COLO668 (cell line): ENCODE data around the gene ZNF12.
"Not testable (repeated sequence)": the region's sequence is repeated elsewhere in the genome, so short reads cannot be mapped to it uniquely, and the experiment has no call there.

ENCODE experiments used
- DNase-seq: peaks from one replicate; lab custom pipeline; 2025; ENCODE audit not compliant: unreplicated experiment; lab: John Stamatoyannopoulos, UW

ZNF12 gene

DNA sequence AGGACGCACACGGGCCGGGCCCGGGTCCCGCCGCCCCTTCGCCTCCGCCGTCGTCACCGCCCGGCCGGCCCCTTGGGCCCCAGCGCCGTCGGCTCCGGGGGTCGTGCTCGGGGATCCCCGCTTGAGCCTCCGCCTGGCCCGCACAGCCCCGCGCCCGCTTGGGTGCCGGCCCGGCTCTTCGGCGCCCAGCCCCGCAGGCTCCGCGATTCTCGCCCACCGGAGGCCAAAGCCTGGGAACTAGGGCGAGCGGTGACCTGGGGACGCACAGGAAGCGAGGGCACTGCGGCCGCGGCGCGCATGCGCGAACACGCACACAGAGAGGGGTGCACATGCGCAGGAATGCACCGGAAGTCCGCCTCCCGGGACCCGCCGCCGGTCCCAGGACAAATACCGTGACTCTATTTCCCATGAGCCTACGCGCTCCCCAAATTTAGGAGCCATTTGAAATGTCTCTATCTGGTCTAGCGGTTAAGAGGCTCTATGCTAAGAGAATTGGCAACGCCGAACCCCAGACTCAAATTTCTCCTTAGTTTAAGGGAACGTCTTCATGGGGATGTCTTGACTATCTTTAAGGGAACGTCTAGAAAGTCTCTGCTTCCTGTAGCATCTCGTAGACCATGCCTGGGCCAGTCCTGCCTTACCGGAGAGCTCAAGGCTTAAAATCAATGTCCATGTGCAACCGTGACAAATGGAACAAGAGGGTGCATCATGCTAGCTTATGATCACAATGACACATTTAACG is at the start of gene ZNF12:
Gene ZNF12 (minus strand): TSS at position 282 of the 742 bp plus-strand sequence. CDS start 1,774 bp downstream, outside the sequence.
- DNase-seq = peak; percentile 98

DNA sequence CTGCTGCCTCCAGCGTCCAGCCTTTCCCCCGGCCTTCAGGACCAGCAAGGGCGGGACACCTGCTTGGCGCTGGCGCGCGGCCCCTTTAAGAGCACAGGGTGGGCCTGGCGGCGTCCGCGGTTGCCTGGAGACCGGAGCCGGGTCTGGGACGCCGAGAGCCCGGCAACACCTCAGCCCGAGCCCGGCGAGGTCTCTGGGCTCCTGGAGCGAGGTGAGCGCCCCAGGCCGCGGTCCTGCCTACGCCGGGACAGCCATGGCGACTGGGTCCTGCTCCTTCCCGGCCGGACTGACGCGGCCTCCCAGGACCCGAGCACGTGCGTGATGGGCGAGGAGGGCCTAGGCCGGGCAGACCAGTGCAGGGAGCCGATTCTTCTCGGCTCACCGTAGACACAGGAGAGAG is 47.2 kb upstream of the ZNF12 start, which contains the start of gene RSPH10B2:
Gene RSPH10B2 (plus strand): TSS at position 140 of the 400 bp plus-strand sequence. CDS start 3,575 bp downstream, outside the sequence.
- DNase-seq = not testable (repeated sequence)

GRCh38 chr7:6750173-6750572 is 43.4 kb upstream of the ZNF12 start:
- not testable (repeated sequence) for DNase-seq

GRCh38 chr7:6749335-6749734 is 42.6 kb upstream of the ZNF12 start:
- not testable (repeated sequence) for DNase-seq

DNA sequence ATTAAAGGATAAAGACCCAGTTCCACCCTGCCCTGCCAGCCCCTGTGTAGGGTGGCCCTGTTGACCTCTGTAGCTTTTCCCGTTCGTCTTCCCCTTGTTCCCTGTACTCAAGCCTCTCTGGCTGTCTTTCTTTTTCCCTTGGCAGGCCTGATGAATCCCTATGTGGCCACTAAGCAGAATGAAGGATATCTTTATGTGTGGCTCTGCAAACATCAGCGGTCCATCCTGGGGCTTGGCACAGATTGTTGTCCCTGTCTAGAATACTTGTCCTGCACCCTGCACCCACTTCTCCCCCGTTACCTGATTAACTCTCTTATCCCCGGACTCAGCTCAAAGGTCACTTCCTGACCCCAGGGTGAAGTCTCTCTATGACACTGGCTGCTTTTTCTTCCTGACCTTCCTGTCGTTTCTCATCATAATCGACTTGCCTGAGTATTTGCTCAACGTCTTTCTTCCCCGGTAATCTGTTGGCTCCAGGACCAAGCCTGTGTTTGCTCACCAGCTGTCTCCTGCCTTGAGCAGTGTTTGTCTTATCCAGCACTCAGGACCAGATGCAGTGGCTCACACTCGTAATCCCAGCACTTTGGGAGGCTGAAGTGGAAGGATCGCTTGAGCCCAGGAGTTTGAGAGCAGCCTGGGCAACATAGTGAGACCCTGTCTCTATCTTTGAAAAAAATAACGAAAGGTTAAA is 37.8 kb upstream of the ZNF12 start:
- DNase-seq = not testable (repeated sequence)

DNA sequence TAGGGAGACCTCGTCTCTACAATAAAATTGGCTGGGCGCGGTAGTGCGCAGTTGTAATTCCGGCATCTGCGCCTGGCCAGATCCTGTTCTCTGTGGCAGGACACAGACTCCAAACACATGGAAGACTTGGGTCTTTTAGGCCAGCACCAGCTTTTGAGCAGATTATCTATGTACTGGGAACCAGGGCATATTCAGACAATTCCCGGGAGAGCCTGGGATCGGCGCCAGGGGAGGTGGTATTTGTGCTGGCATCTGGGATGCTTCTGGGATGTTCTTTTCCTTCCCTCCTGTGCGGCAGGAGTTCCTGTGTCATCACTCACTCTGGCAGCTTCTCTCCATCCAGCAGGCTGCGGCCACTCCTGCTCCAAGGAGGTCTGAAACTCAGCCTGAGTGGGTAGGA is 31.7 kb upstream of the ZNF12 start:
- DNase-seq = not testable (repeated sequence)

DNA sequence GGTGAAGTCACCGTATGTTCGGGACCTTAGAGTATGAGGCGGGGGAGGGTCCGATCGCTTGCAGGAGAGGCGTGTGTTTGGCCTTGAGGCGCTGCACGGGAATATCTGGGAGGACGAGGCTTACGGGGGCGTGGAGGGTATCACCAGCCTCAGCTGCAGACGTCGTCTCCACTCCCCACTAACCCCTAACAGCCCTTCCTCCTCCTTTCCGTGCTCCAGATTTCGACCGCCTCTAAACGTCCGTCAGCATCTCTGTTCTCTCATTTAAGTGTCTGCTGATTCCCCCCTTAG is 23.5 kb upstream of the ZNF12 start:
- DNase-seq = no peak

DNA sequence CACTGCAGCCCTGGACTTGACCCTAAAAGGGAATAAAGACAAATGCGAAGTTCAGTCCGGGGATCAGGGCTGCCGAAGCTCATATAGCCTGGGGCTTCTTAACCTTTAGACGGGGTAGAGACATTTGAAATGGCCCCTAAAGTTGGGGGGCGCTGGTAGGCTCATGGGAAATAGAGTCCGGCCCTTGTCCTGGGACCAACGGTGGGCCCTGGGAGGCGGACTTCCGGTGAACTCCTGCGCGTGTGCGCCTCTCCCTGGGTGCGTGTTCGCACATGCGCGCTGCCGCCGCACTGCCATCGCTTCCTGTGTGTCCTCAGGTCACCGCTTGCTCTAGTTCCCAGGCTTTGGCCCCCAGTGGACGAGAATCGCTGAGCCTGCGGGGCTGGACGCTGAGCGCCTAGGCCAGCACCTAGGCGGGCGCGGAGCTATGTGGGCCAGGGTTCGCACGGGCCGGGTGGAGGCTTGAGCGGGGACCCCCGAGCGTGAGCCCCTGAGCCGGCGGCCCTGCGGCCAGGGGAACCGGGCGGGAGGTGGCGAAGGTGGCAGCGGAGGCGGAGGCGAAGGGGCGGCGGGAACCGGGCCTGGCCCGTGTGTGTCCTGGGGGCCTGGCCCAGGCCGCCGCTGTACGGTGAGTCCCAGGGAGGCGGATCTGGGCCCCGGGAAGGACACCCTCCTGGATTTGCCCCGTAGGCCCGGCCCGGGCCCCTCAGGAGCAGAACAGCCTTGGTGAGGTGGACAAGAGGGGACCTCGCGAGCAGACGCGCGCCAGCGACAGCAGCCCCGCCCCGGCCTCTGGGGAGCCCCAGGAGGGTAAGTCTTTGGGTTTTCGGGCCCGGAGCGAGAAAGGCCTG is 23.0 kb upstream of the ZNF12 start:
- peak; percentile 96 for DNase-seq

DNA sequence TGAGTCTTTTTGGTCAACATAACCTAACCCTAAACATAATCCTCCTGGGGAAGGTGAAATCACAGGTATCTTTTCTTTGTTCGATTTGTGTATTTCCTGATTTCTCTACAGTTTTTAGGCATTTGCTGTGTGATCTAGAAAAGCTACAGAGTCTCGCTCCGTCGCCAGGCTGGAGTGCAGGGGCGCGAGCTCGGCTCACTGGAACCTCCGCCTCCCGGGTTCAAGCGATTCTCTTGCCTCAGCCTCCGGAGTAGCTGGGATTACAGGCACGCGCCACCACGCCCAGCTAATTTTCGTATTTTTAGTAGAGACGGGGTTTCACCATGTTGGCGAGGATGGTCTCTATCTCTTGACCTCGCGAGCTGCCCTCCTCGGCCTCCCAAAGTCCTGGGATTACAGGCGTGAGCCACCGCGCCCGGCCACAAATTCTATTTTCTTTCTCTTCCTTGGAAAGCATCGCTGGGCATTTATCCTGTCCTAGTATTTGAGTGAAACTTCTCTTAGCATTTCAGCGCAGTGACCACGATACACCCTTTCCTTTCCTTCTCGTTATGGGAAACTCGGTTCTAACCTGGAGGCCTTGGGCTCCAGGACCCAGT is 22.2 kb upstream of the ZNF12 start:
- not testable (repeated sequence) for DNase-seq

GRCh38 chr7:6727663-6728062 is 20.9 kb upstream of the ZNF12 start:
- DNase-seq = no peak

DNA sequence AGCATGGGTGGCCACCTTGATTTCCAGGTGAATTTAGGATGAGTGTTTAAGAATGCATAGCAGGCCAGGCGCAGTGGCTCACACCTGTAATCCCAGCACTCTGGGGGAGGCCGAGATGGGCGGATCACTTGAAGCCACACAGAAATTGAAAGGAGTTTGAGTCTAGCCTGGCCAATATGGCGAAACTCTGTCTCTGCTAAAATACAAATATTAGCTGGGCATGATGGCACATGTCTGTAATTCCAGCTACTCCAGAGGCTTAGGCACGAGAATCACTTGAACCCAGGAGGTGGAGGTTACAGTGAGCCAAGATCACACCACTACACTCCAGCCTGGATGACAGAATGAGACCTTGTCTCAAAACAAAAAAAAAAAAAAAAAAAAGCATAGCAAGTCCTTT is 19.6 kb upstream of the ZNF12 start:
- not testable (repeated sequence) for DNase-seq

GRCh38 chr7:6725003-6725402 is 18.3 kb upstream of the ZNF12 start:
- no peak for DNase-seq

DNA sequence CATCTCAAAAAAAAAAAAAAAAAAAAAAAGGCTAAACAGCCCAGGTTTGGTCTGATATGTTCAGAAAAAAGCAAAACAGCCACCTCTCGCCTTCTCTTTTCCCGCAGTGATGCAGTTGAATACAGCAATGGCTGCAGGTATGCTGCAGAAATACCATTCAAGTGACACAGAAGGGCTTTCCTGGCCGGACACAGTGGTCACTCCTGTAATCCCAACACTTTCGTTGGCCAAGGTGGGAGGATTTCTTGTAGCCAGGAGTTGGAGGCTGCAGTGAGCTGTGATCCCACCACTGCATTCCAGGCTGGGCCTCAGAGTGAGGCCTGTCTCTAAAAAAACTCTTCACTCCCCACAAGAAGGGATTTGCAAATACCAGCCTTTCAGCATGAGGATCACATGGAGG is 17.6 kb upstream of the ZNF12 start:
- not testable (repeated sequence) for DNase-seq

- DNase-seq = no peak
Measured at GRCh38 chr7:6718124-6718523, 11.4 kb upstream of the ZNF12 start.

DNA sequence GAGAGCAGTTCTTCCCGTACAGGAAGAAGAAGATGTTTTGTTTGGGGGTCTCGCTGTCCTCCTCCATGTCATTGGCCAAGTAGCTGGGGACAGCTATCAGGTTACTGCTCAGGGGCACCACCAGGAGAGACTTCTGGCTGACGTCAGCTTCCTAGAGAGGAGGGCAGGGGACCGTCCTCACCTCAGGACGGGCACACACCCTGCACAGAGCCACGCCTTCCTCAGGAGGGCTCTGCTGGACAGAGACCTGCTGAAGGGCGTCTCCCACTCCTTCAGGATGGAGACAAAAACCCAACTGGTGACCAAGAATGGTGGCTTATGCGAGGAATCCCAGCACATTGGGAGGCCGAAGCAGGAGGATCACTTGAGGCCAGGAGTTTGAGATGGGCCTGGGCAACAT is 9.2 kb upstream of the ZNF12 start:
- DNase-seq = not testable (repeated sequence)

GRCh38 chr7:6714360-6714759 is 7.6 kb upstream of the ZNF12 start:
- no peak for DNase-seq

- DNase-seq = no peak
Measured at GRCh38 chr7:6709808-6710207, 3.1 kb upstream of the ZNF12 start.

GRCh38 chr7:6708304-6708703 is 1.6 kb upstream of the ZNF12 start:
- no peak for DNase-seq

DNA sequence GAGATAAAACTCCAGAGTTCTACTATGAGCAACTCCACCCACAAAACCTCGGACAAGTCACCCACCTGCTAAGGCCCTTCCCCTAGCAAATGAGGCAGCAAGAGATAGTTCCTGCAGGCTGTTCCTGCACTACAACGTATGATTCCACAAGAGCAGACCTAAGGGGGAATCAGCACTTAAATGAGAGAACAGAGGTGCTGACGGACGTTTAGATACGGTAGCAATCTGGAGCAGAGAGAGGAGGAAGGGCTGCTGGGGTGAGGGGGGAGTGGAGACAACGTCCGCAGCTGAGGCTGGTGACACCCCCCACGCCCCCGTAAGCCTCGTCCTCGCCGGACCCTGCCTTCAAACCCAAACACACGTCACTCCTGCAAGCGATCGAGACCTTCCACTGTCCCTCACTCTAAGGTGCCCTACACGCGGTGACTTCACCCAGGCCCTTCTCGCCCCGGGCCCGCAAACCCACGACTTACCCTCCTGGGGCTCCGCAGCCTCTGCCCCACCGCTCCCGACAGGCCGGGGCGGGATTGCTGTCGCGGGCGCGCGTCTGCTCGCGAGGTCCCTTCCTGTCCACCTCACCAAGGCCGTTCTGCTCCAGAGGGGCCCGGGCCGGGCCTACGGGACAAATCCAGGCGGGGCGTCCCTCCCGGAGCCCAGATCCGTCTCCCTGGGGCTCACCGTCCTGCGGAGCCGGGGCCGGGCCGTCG is 635 bp downstream of the ZNF12 start:
- DNase-seq = peak; percentile 64

DNA sequence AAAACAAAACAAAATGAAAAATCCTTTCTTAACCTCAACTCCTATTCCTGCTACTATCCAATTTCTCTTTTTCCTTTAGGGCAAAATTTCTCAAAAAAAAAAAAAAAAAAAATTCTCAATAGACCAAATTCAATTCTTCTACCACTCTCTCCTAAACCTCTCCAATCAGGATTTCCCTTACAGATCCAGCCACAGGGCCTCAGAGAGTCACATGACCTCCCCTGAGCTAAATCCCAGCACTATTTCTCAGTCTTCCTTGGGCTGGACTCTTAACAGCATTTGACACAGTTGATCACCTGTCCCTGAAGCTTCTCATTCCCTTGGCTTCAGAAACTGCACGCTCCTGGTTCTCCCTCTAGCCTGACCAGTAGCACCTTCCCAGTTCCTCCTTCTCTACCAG is 4.9 kb downstream of the ZNF12 start:
- DNase-seq = no peak

DNA sequence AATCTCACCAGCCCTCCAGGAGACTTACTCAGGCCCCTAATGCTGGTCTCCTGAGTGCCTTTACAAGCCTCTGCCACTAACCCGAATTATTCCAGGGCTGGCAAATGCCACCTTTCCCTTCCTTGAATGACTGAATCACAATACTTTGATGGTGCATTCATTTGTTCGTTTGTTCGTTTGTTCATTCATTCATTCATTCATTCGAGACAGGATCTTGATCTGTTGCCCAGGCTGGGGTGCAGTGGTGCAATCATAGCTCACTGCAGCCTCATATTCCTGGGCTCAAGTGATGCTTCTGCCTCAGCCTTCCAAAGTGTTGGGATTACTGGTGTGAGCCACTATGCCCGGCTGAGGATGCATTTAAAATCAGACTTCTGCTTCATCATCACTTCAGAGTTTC is 6.0 kb downstream of the ZNF12 start:
- DNase-seq = no peak
